Adrenal gland (tissue), 12 donors: Measurements from ENCODE around the gene SRPK2. TPM values are rescaled to one million over a fixed set of nuclear protein-coding genes. Genes with fewer than 3 reads are reported as not detected.

Experiments used
- DNase-seq, 7 donors: peaks; one replicate each; pipeline ENCODE4 v3.0.0-alpha.2; 2019 to 2020
- H3K27ac ChIP-seq, 5 donors: fragments of 200-600 bp; sonication (generic) in 4 of 5; 1 replicate in 3 of 5; 2 replicates in 2 of 5; pipeline versions ENCODE4 v1.5.1 to v1.8.0; 2016 to 2020; ENCODE audit warnings: mild to moderate bottlenecking in 1 of 5
- H3K27me3 ChIP-seq: fragments of 200-600 bp; 2 replicates; pipeline ENCODE4 v1.8.0; 2021
- H3K36me3 ChIP-seq, 2 donors: fragments of 200-600 bp; replicated peaks in 1 of 2; 1 replicate in 1 of 2; 2 replicates in 1 of 2; pipeline versions ENCODE4 v1.5.1 to v1.8.0; 2018 to 2022
- H3K4me1 ChIP-seq, 2 donors: fragments of 200-600 bp; replicated peaks in 1 of 2; 1 replicate in 1 of 2; 2 replicates in 1 of 2; pipeline versions ENCODE4 v1.5.1 to v1.8.0; 2018 to 2021
- H3K4me3 ChIP-seq, 4 donors: fragments of 200-600 bp; sonication (generic) in 3 of 4; one replicate each; pipeline ENCODE4 v1.5.1; 2016 to 2018
- H3K9me3 ChIP-seq, 3 donors: fragments of 200-600 bp; sonication (generic) in 1 of 3; replicated peaks in 1 of 3; 1 replicate in 2 of 3; 2 replicates in 1 of 3; pipeline versions ENCODE4 v1.5.1 to v1.8.0; 2016 to 2021
- CTCF ChIP-seq, 6 experiments: fragments of 450-650 bp in 4 of 6; fragments of 200-600 bp in 2 of 6; sonication (generic) in 1 of 6; IDR thresholded peaks; 1 replicate in 5 of 6; 2 replicates in 1 of 6; pipeline versions ENCODE4 v1.5.1 to v1.8.0; 2016 to 2021; ENCODE audit warnings: antibody characterized with exemption in 6 of 6, mild to moderate bottlenecking in 2 of 6, moderate library complexity in 1 of 6
- POLR2A ChIP-seq, 2 donors: fragments of 450-650 bp; IDR thresholded peaks; one replicate each; pipeline ENCODE4 v1.6.1; 2017; ENCODE audit warnings: antibody characterized with exemption in 2 of 2, mild to moderate bottlenecking in 2 of 2, moderate library complexity in 1 of 2
- WGBS, 4 donors: extraction: QIAGEN DNeasy Blood & Tissue Kit in 2 of 4; methylation state at CpG; one replicate each; pipeline versions ENCODE4 v1.1.5 to v1.1.7; 2013 to 2017; 5-methylcytosine and 5-hydroxymethylcytosine counted together
- intact Hi-C, 2 donors: fragments of 100-400 bp; cut with DNase I; formaldehyde crosslinking; loops; one replicate each; pipeline versions ENCODE4 v1.14.1 to v1.15.0; 2022 to 2023
- polyA plus RNA-seq, 3 donors: library from polyadenylated mRNA; stranded (reverse); fragments of 200-250 nt in 2 of 3; fragments of 350-450 nt in 1 of 3; fragmentation: Illumina TruSeq in 1 of 3; extraction: RNeasy Lipid Tissue Mini Kit (QIAGEN cat#74804) in 1 of 3; gene quantifications; one replicate each; pipeline ENCODE4 v1.2.3, GENCODE V29; 2013 to 2014
- total RNA-seq, 9 donors: library from RNA; depleted of rRNA in 4 of 9; stranded (reverse); fragments of >200 nt in 4 of 9; fragments of 120-200 nt in 1 of 9; fragmentation: NEBNext Ultra II Directional in 1 of 9; extraction: Animal tissue kit (Norgen Biotek cat#: 25700) in 1 of 9; gene quantifications; one replicate each; pipeline versions ENCODE4 v1.1.0 to v1.2.4, GENCODE V29; 2013 to 2023
- donor health status: healthy with polysubstance abuse.
- donor health status: Bipolar disorder and iron deficiency.
- donor health status: DM: yes; HTN: yes; CAD: no.
- donor health status: DM: no; HTN: no; CAD: no.
- donor health status: DM: no; HTN: no; CAD: no.
- donor health status: DM: yes; HTN: yes; CAD: no.

Gene SRPK2
- total and polyA plus RNA-seq, 12 donors: 7.3 to 64.7 (median 36.6) TPM

- TF ChIP-seq CTCF (IDR thresholded peaks at IDR 0.05) (no peak), POLR2A (IDR thresholded peaks at IDR 0.05) (no peak)
- Histone ChIP-seq H3K4me1 (peaks cover 0 to 15% of the 10 kb centered on the region in 2 donors), H3K4me3 (no peak overlapping the region), H3K27ac (no peak overlapping the region), H3K27me3 (no peaks in the 10 kb centered on the region), H3K36me3 (no peaks in the 10 kb centered on the region), H3K9me3 (no peaks in the 10 kb centered on the region)
- WGBS, 4 donors: 97 to 100% (median 99%) methylated on average over 2 of the region's 2 CpGs
- intact Hi-C loops: no loop called here
- no peak for DNase-seq
These were observed 72.0 kb downstream of the SRPK2 start for GRCh38 chr7:105316578-105317344.

- peaks cover 0 to 15% of the 10 kb centered on the region in 2 donors for H3K4me1 ChIP-seq
- TF ChIP-seq POLR2A (IDR thresholded peaks at IDR 0.05) (no peak), CTCF (IDR thresholded peaks at IDR 0.05) (no peak)
- H3K27ac ChIP-seq: no peak overlapping the region
- DNase-seq: no peak
- no peaks in the 10 kb centered on the region for H3K9me3 ChIP-seq
- intact Hi-C loops: no loop called here
- WGBS, 4 donors: 58 to 68% (median 64%) methylated on average over 2 of the region's 2 CpGs
- no peak overlapping the region for H3K4me3 ChIP-seq
- no peaks in the 10 kb centered on the region for H3K36me3 ChIP-seq
- H3K27me3 ChIP-seq: no peaks in the 10 kb centered on the region
These were observed 73.4 kb downstream of the SRPK2 start for GRCh38 chr7:105315357-105315756.

- H3K4me1 ChIP-seq: peaks cover 0 to 2% of the 10 kb centered on the region in 2 donors
- no peak overlapping the region for H3K27ac ChIP-seq
- no peaks in the 10 kb centered on the region for H3K36me3 ChIP-seq
- H3K27me3 ChIP-seq: no peaks in the 10 kb centered on the region
- intact Hi-C loops: no loop called here
- H3K9me3 ChIP-seq: no peaks in the 10 kb centered on the region
- TF ChIP-seq POLR2A (IDR thresholded peaks at IDR 0.05) (no peak), CTCF (IDR thresholded peaks at IDR 0.05) (no peak)
- DNase-seq: no peak
- WGBS, 4 donors: 86 to 98% (median 92%) methylated on average over 2 of the region's 2 CpGs
- no peak overlapping the region for H3K4me3 ChIP-seq
These were observed 79.2 kb downstream of the SRPK2 start for GRCh38 chr7:105309235-105310169.

GRCh38 chr7:105307163-105307672 lies 81.5 kb downstream of the SRPK2 start:
- Histone ChIP-seq H3K4me1 (peaks cover 0 to 6% of the 10 kb centered on the region in 2 donors), H3K9me3 (no peaks in the 10 kb centered on the region), H3K27me3 (no peaks in the 10 kb centered on the region), H3K36me3 (no peaks in the 10 kb centered on the region), H3K27ac (no peak overlapping the region), H3K4me3 (no peak overlapping the region)
- TF ChIP-seq CTCF (IDR thresholded peaks at IDR 0.05) (no peak), POLR2A (IDR thresholded peaks at IDR 0.05) (no peak)
- DNase-seq: no peak
- 78 to 86% (median 81%) methylated on average over 3 of the region's 3 CpGs for WGBS, 4 donors
- intact Hi-C loops: no loop called here
